GM12874 (cell line): ENCODE data around the gene MS4A4A.

Source experiments
- TF ChIP-seq, protein P1 (sequence below): IDR thresholded peaks from 2 replicates; pipeline ENCODE4 v1.5.1; 2011; ENCODE audit warnings: low read depth, mild to moderate bottlenecking, control low read depth, low read length, moderate library complexity; ENCODE audit not compliant: insufficient read depth

MS4A4A gene

GRCh38 chr11:60281485-60281884, 1.0 kb downstream of the MS4A4A start:
- TF ChIP-seq, protein P1, sequence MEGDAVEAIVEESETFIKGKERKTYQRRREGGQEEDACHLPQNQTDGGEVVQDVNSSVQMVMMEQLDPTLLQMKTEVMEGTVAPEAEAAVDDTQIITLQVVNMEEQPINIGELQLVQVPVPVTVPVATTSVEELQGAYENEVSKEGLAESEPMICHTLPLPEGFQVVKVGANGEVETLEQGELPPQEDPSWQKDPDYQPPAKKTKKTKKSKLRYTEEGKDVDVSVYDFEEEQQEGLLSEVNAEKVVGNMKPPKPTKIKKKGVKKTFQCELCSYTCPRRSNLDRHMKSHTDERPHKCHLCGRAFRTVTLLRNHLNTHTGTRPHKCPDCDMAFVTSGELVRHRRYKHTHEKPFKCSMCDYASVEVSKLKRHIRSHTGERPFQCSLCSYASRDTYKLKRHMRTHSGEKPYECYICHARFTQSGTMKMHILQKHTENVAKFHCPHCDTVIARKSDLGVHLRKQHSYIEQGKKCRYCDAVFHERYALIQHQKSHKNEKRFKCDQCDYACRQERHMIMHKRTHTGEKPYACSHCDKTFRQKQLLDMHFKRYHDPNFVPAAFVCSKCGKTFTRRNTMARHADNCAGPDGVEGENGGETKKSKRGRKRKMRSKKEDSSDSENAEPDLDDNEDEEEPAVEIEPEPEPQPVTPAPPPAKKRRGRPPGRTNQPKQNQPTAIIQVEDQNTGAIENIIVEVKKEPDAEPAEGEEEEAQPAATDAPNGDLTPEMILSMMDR: no peak

DNA sequence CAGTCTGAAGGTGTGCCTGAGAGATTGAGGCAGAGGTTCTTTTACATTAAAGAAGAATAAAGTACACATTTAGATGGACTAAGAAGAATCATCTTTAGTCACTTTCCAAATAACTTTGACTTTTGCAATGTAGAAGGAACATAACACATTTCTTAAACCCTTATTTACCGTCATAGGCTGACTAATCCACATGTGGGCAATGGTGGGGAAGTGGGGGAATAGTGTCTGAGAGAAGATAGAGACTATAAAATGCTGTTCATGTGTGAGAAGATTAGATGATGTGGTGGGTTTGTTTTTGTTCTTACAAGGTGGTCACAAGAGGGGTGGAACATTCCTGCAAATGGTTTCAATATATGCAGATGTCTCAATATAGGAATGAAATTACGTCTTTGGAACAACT, 1.8 kb downstream of the MS4A4A start:
- TF ChIP-seq, protein P1: no peak

GRCh38 chr11:60288531-60288930, 8.1 kb downstream of the MS4A4A start:
- TF ChIP-seq, protein P1: no peak

DNA sequence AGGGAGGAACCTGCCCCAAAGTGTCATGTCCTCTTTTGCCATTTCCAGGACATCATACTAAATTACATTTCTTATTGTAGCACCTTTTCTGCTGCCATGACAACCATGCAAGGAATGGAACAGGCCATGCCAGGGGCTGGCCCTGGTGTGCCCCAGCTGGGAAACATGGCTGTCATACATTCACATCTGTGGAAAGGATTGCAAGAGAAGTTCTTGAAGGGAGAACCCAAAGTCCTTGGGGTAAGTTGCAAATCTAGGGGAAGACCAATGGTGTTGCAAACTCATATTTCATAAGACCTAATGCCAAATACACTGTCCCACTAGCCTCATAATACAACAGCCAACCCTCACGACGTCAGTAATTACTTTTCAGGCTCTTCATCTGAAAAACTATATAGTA, 11.7 kb downstream of the MS4A4A start:
- TF ChIP-seq, protein P1: no peak

DNA sequence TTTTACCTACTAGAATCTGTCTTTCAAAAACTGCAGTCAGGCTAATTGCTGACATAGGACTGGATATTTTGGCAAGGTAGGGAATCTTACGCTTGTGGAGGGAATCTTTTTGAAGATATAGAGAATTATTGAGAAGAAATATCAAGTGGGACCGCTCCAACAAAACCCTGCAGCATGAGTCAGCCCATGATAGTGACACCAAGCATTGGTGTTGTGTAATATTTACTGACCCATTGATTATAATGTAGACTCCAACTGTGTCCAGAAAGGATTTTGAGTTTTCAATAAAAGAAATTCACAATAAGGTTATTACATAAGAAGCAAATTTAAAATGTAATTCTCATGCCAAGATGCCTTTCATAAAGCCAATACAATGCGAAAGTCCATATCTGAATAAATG, 20.7 kb downstream of the MS4A4A start:
- TF ChIP-seq, protein P1: no peak

- TF ChIP-seq, protein P1: no peak
Measured at GRCh38 chr11:60303661-60304060, 23.2 kb downstream of the MS4A4A start.

DNA sequence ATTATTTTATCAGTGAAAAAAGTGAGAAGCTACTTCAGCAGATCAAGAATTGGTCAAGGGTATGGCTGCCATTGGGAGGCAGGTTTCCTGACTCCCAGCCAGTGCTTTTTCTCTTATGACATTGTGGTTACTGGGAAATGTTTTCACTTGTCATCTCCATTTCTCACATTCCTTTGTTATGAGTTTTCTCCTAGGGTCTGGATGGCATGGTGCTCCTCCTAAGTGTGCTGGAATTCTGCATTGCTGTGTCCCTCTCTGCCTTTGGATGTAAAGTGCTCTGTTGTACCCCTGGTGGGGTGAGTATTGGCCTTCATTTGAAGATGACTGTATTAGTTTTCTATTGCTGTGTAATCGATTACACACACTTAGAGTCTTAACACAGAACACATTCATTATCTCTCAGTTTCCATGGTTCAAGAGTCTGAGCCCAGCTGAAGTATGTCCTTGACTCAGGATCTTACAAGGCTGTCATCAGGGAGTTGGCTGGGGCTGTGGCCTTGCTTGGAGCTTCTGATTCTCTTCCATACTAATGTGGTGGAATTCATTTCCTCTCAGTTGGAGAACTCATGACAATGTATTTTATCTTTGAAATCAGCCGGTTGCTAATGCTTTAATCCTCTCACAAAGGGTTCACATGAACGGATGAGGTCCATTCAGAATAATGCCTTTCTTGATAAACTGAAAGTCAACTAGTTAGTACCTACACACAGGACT, 25.6 kb downstream of the MS4A4A start:
- TF ChIP-seq, protein P1: no peak
